HK-2 (cell line): ENCODE results near the gene LUZP1.

Experiments
- DNase-seq: peaks from one replicate; pipeline ENCODE4 v3.0.0-alpha.2; 2018; ENCODE audit not compliant: unreplicated experiment

Gene LUZP1

DNA sequence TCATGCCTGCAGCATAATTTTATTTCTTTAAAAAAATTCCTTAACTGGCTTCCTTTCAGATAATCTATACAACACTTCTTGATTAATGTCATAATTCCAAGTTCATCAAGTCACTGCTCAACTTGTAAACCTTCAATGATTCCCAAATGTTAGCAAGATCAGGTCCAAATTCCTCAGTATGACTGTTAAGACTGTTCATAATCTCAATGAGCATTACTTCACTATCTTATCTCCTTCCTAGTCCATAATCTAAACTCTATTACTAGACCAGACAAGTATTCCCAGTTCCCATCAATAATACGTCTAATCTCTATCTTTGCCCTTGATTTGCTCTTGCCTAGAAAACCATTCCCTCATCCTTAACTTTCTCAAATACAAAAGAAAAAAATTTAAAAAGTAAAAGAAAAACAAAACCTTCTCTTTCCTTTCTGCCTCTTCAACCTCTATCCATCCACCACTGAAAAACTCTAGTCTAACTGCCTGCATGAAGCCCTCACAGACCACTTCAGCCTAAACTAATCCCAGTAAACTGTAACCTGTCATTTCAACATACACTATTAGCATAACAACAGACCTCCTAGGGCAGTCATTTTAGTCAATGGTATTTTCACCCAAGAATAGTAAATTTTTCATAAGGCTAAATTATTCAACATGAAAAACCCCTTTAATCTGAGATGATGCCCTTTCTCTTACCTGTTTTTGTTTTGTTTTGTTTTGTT, 15.5 kb downstream of the LUZP1 start:
- no peak for DNase-seq

DNA sequence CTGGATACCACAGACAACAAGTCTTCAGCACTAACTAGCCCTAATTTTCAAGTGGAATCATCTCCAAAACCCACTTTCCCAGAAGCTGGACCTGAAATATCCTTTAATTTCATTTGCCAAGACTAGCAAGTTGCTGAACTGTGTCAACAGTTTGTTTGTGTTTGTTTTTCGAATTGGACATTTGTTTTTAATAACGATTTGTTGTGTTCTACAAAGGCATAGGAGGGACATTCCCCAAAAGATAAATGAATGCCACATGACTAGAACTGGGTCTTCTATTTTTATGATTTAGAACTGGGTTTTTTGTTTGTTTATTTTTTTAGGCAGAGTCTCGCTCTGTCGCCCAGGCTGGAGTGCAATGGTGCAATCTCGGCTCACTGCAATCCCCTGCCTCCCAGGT, 17.9 kb downstream of the LUZP1 start:
- no peak for DNase-seq

DNA sequence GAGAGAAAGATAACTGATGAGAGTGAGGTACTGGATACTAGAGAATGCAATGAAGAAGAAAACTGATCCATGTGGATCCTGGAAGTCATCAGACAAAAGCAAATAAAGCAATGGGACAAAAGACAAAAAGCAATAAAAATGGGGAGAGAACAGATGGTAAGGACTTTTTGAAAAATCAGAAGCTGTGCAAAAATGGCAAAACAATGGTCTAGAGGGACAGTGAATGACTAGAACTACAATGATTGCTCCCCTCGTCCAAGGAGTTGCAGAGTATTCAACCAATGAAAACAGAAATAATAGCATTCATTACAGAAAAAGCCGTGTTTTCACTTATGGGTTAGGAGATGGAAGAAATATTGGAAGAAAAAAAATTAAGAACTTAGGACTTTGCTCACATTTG, 18.5 kb downstream of the LUZP1 start:
- no peak for DNase-seq

DNA sequence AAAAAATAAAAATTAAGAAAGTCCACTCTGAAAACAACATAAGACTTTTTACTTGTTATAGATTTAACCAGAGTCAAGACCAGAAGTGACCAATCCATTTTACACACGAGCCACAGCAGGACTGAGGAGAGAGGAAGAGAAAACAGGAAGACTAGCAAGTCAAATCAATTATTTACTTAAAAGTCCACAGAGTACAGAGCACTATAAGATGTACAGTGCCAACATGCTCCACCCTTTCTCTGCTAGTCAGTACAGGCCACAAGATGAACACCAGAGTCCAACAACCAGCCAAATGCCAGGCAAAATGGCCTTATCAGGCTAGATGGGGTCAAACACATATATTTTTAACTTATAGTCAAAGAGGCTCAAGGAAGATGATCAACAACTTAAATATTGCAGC, 19.5 kb downstream of the LUZP1 start:
- DNase-seq: no peak

DNA sequence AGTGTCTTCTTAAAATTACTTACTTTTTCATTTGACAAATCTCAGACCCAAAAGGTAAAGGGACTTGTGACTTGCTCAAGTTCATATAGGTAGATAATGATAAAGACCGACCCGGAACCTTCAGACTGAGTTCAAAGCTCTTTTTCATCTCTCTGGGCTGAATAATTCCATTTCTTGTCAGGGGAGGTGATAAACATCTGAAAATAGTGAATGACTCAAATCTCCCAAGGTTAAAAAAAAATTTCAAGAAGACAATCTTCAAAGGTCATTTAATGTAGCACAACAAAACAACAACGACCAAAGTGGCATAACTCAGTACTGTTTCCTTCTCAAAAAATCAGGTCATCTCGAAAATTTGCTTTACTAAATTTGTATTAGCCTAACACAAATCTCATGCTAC, 20.6 kb downstream of the LUZP1 start:
- no peak for DNase-seq

DNA sequence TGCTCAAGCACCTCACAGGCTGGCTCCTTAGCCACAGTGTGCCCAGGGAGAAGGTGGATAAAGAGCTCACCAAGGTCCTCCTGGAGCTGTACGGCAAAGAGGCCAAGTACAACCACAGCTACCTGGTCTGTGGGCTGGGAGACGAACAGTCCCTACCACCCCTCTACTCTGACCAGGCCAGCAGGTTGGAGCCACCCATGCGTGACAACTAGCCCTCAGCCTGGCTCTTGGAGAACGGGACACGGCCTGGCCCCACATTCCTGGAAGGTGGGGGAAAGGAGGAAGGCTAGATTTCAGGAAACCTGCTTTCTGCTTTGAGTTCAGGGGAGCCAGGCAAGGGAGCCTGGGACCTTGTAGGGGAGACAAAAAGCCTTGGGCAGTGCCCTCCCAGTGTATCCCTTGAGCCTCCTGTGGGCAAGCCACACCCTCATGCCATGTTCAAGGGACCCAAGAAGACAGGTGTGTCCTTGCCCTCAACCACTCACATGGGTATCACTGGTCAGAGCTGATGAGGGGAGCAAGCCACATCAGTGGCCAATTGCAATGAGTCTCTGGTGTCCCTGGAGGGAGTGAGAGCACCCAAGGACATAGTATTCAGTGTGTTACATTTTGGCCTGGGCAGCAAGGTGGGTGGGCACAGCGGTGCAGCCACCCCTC, 27.6 kb downstream of the LUZP1 start:
- DNase-seq: no peak

DNA sequence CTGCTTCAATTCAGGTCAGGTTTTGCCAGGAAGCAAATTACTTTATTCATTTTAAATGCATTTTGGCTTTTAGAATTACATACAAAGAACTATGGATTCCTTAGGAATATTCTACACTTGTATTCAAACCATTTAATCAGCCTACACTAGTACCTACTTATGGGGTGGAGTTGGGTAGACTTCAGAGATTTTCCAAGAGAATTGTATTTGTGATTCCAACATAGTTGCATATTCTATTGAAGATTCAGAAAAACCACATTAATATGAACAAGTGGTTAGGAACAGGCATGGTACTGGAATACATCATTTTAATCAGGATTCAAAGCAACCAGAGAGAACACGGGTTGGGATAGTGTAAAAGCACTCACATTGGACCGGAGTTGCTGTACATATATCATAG, 33.4 kb downstream of the LUZP1 start:
- DNase-seq: no peak

DNA sequence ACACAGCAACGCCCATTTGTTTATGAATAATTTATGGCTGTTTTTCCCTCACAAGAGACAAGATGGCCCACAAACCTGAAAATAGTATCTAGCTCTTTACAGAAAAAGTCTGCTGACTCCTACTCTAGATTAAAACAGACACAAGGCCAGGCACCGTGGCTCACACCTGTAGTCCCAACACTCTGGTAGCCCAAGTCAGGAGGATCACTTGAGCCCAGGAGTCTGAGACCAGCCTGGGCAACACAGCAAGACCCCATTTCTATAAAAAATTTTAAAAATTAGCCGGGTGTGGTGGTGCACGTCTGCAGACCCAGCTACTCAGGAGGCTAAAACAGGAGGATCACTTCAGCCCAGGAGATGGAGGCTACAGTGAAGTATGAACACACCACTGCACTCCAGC, 34.6 kb downstream of the LUZP1 start:
- no peak for DNase-seq

DNA sequence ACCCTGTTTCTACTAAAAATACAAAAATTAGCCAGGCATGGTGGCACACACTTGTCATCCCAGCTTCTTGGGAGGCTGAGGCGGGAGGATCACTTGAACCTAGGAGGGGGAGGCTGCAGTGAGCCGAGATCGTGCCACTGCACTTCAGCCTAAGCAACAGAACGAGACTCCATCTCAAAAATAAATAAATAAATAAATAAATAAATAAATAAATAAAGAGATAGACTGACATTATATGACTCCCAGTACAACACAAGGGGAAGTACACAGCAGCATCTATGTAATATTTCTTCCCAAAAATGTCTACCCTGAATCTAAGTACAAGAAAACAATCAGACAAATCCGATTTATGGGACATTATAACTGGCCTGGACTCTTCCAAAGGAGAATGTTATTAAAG, 35.1 kb downstream of the LUZP1 start:
- no peak for DNase-seq

DNA sequence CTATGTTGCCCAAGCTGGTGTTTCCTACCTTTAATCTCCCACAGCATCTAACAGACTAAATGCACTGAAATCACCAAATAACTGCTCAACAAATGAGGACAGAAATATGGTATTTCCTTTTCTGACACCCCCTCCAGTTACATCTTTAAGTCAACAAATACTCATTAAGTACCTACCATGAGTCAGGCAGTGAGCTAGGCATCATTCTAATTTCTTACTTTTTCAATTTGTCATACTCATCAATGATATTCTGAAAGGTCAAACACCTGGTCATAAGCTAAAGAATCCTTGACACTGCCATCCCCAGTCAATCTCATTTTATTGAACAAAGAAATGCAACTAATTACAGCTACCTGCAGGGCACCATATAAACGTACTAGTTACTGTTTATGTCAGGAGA, 36.6 kb downstream of the LUZP1 start:
- DNase-seq: no peak

DNA sequence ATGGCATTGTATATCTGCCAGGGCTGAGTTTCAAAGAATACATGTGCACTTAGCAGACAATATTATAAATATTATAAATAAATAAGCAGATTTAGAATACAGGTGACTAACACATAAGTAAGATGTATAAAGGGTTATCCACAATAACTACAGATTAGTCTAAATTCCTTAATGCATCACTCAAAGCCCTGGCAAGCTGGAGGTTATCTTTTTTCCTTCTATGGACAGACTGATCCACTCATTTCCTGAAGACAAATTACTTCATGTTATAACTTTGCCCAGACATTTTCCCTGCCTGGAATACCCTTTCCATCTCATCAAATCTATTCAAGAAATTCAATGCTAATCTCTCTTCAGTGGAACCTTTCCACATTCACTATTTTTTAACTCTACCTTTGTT, 38.8 kb downstream of the LUZP1 start:
- DNase-seq: no peak

DNA sequence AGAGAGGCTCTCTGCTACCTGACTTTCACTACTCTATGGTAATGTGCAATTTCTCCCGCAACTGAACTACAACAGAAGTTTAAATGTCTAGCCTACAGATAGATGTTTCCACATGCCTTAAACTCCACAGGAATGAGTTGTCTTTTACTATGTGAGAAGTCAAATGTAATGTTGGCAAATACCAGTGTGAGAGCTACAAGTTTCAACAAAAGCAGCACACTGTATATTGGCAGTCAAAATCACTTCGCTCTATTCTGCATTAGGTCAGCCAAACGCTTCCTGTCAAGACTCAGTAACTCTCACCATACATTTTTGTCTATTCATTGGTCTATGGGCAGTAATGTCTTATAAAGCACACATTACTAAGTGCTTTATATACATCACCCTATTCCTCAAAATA, 41.9 kb downstream of the LUZP1 start:
- no peak for DNase-seq

DNA sequence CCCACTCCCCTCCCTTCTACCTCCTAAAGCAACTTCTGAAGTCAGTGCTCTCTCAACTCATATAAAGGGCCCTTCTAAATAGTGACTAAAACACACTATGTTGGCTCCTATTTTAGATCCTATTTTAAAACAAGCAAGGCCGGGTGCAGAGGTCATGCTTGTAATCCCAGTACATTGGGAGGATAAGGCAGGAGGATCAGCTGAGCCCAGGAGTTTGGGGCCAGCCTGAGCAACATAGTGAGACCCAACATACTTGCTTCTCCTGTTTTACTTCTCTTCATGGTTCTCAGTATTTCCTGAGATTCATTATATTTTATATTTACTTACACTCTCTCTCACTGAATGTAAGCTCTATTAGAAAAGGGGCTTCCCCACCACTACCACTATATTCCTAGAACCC, 42.5 kb downstream of the LUZP1 start:
- DNase-seq: no peak

DNA sequence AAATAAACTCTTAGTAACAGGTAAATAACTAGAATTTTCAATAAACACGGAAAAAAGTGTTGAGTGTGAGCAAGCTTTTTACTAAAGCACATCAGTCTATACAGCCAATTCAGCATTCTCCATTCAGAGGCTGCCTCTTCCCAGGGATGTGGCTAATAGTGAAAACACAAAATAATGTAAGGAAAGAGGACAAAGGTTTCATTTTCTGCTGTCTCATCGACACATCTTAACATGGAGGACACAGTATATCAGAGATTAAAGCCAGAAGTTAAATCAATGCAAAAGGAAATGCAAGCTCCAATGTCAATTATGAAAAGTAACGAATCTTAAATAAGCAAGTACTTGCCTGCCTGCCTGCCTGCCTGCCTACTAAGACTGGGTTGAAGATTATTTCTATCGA, 43.2 kb downstream of the LUZP1 start:
- no peak for DNase-seq

DNA sequence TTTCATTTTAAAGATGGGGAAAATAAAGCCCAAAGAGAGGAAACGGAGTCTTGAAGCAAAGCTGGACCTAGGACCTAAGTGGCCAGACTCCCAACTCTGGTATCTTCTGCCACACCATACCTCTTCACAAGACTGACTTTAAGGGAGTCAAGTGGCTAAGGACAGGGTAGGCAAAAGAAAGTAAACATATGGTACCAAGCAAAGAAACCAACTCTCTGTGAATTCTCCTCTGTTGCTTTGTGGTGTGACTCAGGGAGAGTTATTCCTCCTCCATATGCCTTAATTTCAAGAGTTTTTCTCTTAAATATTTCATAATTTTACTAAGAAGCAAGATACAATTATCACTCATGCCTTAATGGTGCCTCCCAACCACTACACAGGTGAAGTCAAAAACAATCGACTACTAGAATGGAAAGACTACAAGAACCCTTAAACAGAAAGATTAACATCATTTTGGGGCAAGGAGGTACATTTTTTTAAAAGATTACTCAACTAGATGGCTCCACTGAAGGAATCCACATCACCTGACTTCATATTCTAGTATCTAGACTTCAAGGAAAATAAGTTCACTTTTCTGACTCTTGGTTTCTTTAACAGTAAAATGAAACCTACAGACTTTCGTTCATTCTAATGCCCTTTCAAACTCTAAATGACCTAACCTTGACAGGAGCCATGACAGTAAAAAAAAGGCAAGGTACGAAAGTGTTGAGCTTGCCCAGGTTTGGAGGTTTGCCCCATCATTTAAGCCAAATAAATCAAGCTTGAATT, 44.2 kb downstream of the LUZP1 start:
- no peak for DNase-seq

DNA sequence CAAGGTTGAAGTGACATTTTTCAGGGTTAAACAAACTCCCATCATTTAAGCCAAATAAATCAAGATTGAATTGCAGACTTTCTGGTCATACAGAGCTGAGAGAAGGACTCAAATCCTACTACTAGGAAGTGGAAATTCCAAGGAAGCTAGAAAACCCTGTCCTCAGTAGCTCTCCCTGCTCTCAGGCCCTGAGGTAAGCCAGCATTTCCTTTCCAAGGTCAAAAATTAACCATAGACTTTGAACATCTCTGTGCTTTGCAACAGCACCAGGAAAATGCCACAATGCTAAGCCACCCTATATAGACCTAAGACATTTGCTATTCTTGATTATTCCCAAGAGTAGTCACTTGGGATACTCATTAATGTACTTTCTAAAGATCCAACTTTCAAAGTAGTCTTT, 45.1 kb downstream of the LUZP1 start:
- DNase-seq: no peak

DNA sequence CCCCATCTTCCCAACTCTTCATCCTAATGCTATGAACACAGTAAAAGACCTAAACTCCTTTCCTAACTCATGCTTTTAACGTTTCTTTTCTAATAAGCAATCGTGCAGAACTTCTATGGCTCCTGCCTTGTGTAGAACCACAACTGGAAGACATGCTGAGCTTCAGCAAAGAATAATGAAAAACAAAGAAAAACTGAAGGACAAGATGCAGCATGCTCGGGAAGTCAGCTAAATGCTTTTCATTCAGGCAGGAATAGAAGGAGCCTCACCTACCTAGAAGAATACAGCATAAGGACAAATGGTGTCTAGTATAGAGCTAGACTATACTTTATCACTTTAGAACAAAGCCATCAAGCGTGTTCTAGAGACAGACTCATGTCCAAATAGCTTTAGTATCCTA, 45.9 kb downstream of the LUZP1 start:
- no peak for DNase-seq

DNA sequence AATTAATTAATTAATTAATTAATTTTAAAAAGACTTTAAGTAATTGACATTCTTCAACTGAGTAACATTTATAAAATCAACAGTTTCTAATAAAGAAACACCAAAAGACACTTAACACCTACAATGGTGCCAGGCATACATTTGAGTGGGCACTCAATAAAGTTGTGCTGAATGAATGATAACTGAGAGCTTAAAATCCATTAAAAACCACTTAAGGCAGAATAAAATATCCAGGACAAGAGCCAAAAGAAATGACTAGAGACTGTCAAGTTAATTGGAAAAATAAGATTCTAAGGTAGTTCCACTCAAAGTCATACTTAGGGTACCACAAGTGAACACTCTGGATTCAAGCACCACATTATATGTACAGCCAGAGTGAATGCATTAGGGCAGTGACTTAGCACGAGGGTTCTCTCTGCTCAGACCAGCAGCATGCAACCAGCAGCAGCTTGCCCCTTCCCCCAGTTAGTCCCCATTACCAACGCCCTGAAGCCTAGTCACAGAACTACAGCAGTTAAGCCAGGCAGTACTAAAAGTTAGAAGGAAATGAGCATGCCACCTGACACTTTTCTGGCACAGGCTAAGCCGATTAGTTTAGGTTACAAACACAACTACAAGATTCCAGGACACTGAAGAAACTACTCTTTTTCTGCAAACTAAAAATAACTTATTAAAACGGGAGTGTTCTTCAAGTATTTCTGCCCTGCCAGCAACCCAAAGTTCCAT, 46.5 kb downstream of the LUZP1 start:
- no peak for DNase-seq

DNA sequence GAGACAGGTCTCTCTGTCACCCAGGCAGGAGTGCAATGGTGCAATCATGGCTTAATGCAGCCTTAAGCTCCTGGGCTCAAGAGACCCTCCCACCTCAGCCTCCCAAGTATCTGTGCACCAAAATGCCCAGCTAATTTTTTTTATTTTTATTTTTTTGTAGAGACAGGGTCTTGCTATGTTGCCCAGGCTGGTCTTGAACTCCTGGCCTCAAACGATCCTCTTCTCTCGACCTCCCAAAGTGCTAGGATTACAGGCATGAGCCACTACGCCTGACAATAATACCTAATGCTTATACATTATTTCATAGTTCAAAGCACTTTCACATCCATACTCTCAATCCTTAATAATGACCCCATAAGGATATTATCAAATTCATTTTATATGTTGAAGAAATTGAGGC, 48.3 kb downstream of the LUZP1 start:
- DNase-seq: no peak

DNA sequence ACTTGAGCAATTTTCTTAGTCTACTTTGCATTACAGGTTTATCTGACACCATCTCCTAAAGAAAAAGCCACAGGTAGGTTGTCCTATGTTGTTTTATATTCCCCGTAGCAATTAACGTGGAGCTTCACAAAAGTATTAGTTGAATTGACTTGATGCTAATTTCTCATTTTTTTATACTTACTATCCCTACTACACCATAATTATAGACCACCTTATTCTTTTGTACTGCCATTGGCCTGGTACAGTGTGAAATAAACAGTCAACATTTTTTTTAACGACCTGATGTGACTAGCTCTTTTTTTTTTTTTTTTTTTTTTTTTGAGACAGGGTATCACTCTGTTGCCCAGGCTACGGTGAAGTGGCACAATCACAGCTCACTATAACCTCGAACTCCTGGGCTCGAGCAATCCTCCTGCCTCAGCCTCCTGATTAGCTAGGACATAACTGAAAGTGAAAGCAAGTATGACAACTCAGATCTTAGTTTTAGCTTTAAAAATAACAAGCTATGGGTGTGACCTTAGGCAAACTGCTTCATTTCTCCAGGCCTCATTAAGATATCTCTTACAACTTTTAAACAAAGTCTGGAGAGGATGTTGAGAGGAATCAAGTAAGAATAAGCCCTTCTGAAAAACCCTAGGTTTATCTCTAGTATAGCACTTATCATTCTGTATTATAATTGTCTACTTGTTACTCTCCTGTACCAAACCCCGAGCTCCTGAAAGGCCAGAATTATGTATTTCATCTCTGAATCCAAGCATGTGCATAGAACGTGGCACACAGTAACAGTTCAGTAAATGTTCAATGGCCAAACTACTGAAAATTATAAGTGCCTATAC, 49.5 kb downstream of the LUZP1 start:
- no peak for DNase-seq

DNA sequence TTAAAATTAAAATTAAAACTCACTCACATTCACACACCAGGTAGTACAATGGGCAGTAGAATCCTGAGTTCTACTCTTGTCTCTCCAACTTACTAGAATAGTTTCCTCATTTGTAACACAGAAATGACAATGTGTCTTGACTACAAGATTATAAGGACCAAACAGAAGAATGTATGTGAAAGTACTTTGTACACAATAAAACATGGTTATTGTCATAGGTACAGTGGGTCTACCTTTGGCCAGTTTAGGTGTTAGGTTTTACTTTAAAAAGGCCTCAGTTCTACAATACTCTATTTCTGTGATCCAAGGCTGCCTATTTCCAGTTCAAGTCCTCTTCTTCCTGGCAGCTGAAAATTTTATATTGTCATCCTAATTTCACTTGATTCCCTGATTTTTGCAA, 50.2 kb downstream of the LUZP1 start:
- DNase-seq: no peak
